ENCODE measurements around the gene H3-3A.

The H3-3A gene

DNA sequence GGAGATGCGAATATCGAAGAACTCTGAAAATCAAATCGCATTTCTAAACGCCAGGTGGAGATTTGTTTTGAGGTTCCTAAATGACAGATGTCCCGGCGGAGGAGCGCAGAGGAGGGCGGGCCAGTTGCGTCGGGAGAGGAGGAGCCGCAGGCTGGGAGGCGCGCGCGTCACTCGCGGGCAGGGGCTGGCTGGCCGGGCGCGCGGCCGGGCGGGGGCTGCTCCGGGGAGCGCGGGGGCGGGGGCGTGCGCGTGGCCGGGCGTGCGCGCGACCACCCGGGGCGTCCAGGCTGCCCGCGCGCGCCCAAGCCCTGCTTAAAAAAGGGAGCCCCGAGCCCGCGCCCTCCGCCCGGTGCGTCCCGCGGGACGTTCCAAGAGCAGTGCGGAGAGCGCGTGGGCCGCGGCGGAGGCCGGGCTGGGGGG is 47.3 kb downstream of the H3-3A start:
- peak; percentile 7 for TF ChIP-seq CTCF (IDR thresholded peaks at IDR 0.05; ENCODE audit: extremely low read depth, insufficient read depth, missing control alignments)
- DNase-seq (ENCODE audit: low spot score) = peak; percentile 97
- in situ Hi-C loops (cut with MboI; ENCODE audit: low pct_unique_long_range_greater_than_20kb, low sequenced_read_pairs, unreplicated experiment) = no loop called here

DNA sequence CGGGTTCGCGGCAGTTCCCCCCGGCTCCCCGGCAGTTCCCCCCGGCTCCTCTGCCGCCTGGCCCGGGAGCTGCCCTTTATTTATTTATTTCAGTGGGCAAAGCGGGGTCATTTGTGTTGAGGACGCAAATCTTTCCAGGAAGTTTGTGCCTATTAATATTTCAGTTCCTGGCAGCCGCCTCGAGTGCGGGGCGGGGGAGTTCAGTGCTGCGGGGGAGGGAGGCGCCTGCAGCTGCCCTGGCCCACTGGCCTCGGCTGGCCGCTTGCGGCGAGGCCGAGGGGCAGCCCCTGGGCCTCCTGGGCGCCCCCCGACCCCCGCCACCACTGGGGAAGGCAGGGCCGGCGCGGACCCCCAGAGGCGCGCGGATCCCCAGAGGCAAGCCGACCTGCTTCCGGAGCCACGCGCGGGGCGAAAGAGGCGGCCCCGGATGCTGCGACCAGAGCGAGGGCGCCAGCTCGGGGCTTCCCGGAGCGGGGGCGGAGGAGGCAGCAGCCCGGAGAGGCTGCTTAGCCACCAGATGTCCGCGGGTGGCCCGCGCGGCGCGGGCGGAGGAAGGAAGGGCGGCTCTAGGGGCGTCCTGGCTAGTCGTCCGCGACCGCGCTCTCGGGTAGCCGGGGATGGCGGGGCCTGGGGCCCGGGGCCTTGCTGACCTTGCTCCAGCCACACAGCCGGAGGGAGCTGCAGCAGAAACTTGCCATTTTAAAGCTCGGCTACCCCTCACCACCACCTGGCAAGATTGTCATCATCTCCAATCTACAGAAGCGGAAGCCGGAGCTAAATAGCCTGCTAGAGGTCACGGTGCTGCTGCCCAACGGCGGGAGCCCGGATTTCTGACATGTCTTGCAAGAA is 48.0 kb downstream of the H3-3A start:
- TF ChIP-seq CTCF (IDR thresholded peaks at IDR 0.05; ENCODE audit: extremely low read depth, insufficient read depth, missing control alignments) = no peak
- DNase-seq (ENCODE audit: low spot score) = peak; percentile 97
- in situ Hi-C loops (cut with MboI; ENCODE audit: low pct_unique_long_range_greater_than_20kb, low sequenced_read_pairs, unreplicated experiment) = no loop called here

GRCh38 chr1:226111098-226111882 is 48.8 kb downstream of the H3-3A start:
- in situ Hi-C loops (cut with MboI; ENCODE audit: low pct_unique_long_range_greater_than_20kb, low sequenced_read_pairs, unreplicated experiment) = no loop called here
- DNase-seq (ENCODE audit: low spot score) = no peak
- TF ChIP-seq CTCF (IDR thresholded peaks at IDR 0.05; ENCODE audit: extremely low read depth, insufficient read depth, missing control alignments) = no peak

DNA sequence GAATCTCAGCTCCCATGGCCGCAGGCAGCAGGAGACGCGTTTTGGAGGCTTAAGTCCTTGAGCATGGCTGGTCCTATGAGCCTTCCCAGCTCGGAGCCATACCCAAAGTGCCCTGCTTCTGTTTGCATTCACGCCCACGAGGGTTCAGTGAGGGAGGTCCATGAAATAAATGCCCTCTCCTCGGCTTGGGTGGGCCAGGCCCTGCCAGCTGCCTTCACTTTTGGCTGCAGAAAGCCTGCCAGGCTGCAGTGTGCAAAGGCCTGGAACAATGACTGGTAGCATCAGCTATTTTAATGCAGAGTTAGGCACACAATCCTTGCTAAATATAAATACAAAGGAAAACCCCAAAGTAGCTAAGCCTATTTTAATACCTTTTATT is 49.4 kb downstream of the H3-3A start:
- DNase-seq (ENCODE audit: low spot score) = no peak
- in situ Hi-C loops (cut with MboI; ENCODE audit: low pct_unique_long_range_greater_than_20kb, low sequenced_read_pairs, unreplicated experiment) = no loop called here
- TF ChIP-seq CTCF (IDR thresholded peaks at IDR 0.05; ENCODE audit: extremely low read depth, insufficient read depth, missing control alignments) = no peak

GRCh38 chr1:226112626-226113025 is 50.1 kb downstream of the H3-3A start:
- TF ChIP-seq CTCF (IDR thresholded peaks at IDR 0.05; ENCODE audit: extremely low read depth, insufficient read depth, missing control alignments) = no peak
- no peak for DNase-seq (ENCODE audit: low spot score)
- in situ Hi-C loops (cut with MboI; ENCODE audit: low pct_unique_long_range_greater_than_20kb, low sequenced_read_pairs, unreplicated experiment) = no loop called here

GRCh38 chr1:226116673-226117072 is 54.2 kb downstream of the H3-3A start:
- in situ Hi-C loops (cut with MboI; ENCODE audit: low pct_unique_long_range_greater_than_20kb, low sequenced_read_pairs, unreplicated experiment) = no loop called here
- TF ChIP-seq CTCF (IDR thresholded peaks at IDR 0.05; ENCODE audit: extremely low read depth, insufficient read depth, missing control alignments) = no peak
- no peak for DNase-seq (ENCODE audit: low spot score)
